Measurements from ENCODE around the gene BBS4.

DNA sequence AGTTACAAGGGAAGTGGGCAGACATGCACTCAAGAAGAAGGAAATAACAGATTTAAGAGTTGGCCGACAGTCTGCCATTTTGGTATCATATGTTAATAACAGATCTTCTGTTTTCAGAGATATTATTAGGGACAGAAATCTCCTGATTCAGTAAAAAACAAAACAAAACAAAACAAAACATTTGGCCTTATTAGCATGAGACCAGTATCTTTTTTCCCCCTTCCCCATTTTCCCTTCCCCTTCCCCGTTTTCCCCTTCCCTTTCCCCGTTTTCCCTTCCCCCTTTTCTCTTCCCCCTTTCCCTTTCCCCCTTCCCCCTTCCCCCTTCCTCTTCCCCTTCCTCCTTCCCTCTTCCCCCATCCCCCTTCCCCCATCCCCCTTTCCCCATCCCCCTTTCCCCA is 39.4 kb downstream of the BBS4 start:
- TF ChIP-seq, protein P1, sequence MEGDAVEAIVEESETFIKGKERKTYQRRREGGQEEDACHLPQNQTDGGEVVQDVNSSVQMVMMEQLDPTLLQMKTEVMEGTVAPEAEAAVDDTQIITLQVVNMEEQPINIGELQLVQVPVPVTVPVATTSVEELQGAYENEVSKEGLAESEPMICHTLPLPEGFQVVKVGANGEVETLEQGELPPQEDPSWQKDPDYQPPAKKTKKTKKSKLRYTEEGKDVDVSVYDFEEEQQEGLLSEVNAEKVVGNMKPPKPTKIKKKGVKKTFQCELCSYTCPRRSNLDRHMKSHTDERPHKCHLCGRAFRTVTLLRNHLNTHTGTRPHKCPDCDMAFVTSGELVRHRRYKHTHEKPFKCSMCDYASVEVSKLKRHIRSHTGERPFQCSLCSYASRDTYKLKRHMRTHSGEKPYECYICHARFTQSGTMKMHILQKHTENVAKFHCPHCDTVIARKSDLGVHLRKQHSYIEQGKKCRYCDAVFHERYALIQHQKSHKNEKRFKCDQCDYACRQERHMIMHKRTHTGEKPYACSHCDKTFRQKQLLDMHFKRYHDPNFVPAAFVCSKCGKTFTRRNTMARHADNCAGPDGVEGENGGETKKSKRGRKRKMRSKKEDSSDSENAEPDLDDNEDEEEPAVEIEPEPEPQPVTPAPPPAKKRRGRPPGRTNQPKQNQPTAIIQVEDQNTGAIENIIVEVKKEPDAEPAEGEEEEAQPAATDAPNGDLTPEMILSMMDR (IDR thresholded peaks at IDR 0.05; ENCODE audit: insufficient read depth, low read depth, low read length), result no peak
- no peak for TF ChIP-seq EZH2 (IDR thresholded peaks at IDR 0.05; ENCODE audit: insufficient read depth, low read length)

Measured in astrocyte (in vitro differentiated cells and primary cell).